IPS-18c (cell line): ENCODE data around the gene PCCA.
"Not testable (repeated sequence)": the region's sequence is repeated elsewhere in the genome, so short reads cannot be mapped to it uniquely, and the experiment has no call there.

Source experiments
- H3K4me3 ChIP-seq: 2 replicates; pipeline ENCODE4 v1.7.0; 2013; ENCODE audit warnings: low read depth, mild to moderate bottlenecking, low read length, moderate library complexity; ENCODE audit not compliant: insufficient read depth
- H3K9me3 ChIP-seq: one replicate; pipeline ENCODE4 v1.6.1; 2013; ENCODE audit warnings: mild to moderate bottlenecking, low read length, moderate library complexity; ENCODE audit not compliant: control insufficient read depth, insufficient read depth

The PCCA gene

DNA sequence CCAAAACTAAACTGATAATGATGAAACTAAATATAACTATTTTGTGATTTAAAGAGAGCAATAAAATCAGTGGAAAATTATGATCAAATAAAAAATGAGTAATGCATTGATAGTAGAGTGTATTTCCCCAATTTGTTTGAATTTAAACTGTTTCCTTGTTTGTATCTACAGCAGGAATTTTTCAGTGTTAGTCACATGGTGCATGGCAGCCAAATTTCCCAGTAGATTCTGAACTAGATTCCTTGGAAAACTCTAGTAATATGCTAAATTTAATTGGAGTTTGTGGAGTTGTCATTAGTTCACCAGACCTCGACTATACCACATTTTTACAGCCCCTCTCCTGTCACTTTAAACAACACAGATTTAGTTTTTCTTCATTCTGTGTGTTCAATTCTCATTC lies 156.2 kb downstream of the PCCA start:
- Histone ChIP-seq H3K4me3 (no peak overlapping the region), H3K9me3 (no peaks in the 10 kb centered on the region)

DNA sequence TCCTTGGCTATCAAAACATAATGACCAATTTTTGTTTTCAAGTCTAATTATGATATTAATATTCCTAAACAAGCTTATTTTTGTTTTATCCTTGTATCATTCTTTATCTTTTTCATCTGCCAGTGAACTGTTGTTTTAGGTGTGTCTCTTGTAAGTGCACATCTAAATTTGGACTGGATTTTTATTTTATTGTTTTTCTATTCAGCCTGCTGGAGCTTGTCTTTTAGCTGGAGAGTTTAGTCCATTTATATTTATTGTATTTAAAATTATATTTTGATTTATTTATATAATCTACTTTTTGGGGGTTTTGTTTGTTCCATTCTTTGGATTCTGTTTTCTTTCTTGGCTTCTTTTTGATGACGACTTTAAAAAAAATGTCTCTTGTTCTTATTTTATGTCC lies 159.0 kb downstream of the PCCA start:
- no peaks in the 10 kb centered on the region for H3K9me3 ChIP-seq

DNA sequence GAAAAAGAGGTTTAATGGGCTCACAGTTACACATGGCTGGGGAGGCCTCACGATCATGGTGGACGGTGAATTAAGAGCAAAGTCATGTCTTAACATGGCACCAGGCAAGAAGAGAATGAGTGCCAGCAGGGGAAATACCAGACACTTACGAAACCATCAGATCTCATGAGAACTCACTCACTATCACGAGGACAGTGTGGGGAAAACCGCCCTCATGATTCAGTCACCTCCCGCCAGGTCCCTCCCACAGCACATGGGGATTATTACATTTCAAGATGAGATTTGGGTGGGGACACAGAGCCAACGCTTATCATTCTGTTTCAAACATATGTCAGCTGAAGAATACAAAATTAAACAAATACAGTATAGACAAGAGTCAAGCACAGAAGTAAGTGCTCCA lies 165.1 kb downstream of the PCCA start:
- no peaks in the 10 kb centered on the region for H3K9me3 ChIP-seq
- H3K4me3 ChIP-seq = no peak overlapping the region

More for the DNA sequence above, 159.0 kb downstream of the PCCA start:
- no peak overlapping the region for H3K4me3 ChIP-seq

DNA sequence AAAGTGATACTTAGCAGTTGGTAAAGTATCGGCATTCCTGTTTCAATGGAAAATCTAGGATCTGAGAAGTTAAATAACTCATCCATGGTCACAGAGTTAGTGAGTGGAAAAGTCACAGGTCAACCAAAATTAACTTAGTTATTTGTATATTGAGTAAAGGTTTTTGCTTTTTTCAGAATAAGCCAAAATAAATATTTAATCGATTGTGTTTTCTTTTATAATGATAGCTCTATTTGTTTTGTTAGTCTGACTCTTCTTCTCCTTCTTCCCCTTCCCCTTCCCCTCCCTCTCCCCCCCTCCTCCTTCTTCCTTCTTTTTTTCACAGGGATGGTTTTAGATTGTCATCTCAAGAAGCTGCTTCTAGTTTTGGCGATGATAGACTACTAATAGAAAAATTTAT lies 173.5 kb downstream of the PCCA start:
- Histone ChIP-seq H3K4me3 (no peak overlapping the region), H3K9me3 (no peaks in the 10 kb centered on the region)

DNA sequence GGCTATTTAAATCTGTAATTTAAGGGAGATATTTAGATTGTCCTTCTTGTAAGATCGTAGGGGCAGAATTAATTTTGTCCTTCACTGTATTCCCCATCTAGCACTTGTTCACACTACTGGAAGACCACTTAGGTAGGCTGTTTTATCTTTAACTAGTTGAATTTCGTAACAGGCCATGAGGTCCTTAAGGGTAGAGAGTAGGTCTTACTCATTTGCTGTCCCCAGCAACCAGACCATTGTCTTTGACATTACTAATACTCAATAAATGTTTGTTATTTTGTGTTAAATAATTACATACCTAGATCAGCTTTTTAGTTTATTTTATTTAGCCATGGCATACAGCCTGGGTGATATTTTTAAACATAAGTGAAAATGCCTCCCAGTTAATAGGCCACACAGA lies 177.1 kb downstream of the PCCA start:
- no peak overlapping the region for H3K4me3 ChIP-seq
- no peaks in the 10 kb centered on the region for H3K9me3 ChIP-seq

DNA sequence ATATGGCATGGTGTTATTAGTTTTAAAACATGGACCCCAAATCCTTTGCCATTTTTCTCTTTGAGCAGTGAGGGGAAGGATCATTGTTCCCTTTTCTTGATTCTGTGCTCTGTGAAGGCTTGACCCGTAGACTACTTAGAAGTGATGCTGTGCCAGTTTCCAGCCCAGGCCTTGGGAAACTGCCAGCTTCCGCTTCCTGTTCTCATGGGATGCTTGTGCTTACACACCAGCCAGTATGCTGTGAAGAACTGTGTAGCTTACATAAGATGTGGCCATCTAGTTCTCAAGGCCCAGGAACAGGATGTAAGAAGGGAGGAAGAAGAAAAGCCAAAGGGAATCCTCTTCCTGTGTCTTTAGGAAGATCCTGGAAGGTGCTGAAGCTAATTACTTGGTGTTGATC lies 180.9 kb downstream of the PCCA start:
- H3K9me3 ChIP-seq = no peaks in the 10 kb centered on the region
- H3K4me3 ChIP-seq = no peak overlapping the region

DNA sequence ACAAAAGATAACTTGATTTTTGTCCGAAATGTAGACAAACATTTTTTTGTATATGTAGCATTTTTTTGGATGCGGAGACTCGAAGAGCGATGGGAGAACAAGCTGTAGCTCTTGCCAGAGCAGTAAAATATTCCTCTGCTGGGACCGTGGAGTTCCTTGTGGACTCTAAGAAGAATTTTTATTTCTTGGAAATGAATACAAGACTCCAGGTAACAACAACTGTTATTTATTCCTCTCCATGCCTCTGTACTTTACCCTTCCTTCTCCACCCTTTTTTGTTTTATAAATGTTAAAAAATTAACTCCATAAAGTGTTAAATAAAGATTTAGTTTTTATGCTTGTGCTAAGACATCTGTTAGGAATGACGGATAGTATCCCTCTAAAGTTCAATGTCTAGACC lies 184.2 kb downstream of the PCCA start:
- Histone ChIP-seq H3K4me3 (no peak overlapping the region), H3K9me3 (no peaks in the 10 kb centered on the region)

DNA sequence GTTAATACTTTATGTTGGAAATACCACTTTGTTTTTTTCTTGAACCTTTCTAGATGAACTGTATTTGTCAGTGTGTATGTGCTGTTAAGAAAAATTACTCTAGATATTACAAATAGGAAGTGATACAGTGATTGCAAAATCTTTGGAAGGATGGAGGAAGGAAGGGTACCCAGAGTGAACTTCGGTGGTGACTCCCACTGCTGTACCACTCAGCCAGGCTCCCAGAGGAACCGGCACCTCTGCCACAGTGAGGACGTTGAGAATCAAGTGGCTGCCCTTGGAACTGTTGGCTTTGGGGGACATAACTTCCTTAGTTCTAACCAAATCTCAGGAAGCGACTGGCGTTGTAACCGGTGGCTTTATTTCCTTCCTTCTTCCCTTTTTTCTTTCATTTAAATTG lies 184.7 kb downstream of the PCCA start:
- Histone ChIP-seq H3K4me3 (no peak overlapping the region), H3K9me3 (no peaks in the 10 kb centered on the region)

DNA sequence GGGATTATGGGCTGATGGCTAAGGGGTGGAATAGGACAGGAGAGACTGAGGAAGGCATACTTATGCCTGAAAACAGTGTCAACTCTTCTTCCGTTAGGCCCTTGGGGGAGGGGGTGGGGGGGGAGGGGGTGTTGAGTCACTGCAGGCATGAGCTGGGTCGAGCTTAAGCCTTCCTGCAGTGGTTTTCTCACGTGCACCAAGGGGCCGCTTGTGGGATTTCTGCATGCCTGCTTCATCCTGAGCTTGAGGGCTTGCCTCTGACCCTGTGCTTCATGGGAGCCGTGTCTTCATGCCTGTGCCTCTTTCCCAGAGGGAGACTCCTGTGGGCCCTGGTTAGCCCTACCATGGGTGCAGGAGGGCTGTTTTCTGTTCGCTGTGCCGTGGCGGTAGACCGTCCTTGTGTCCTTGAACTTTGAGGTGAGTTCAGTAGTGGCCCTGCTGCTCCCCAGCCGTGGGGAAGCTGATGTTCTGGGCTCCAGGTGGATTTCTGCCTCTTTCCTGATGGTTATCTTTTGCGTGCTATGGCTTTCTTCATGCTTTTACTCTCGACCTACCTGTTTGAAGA lies 186.1 kb downstream of the PCCA start:
- H3K9me3 ChIP-seq = no peaks in the 10 kb centered on the region
- H3K4me3 ChIP-seq = no peak overlapping the region

DNA sequence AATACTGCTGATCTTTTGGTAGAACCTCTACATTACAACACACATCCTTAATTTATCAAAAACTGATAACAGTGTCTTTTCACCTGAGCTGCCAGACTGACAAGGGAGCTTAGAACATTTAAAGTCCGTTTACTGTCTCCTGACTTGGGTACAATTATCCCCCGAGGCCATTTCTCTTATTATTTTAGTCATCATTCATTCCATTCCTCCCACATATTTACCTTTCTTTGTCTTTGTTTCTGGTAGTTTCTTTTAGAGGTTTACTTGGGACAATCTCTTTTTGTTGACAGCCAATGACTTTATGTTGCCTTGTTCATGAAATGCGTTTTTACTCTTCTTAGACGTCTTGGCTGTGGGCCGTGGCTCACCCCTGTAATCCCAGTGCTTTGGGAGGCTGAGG lies 186.9 kb downstream of the PCCA start:
- Histone ChIP-seq H3K9me3 (no peaks in the 10 kb centered on the region), H3K4me3 (no peak overlapping the region)

DNA sequence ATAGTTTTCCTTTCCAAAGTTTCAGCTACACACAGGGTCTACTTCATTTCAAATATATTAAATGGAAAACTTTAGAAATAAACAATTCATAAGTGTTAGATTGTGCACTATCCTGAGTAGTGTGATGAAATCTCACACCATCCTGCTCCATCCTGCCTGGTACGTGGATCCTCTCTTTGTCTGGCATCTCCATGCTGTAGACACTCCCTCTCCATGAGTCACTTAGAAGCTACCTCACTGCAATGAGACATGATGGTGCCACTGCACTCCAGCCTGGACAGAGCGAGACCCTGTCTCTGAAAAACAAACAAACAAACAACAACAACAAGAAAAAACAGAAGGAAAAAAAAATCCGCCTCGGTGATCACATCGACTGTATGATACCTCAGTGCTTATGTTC lies 191.8 kb downstream of the PCCA start:
- Histone ChIP-seq H3K4me3 (no peak overlapping the region), H3K9me3 (no peaks in the 10 kb centered on the region)

DNA sequence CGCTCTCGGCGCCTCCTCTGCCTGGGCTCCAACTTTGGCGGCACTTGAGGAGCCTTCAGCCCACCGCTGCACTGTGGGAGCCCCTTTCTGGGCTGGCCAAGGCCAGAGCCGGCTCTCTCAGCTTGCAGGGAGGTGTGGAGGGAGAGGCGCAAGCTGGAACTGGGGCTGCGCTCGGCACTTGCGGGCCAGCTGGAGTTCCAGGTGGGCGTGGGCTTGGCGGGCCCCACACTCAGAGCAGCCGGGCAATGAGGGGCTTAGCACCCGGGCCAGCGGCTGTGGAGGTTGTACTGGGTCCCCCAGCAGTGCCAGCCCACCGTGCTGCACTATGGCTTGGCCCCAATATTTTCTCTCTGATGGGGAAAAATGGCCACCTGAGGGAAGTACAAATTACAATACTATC lies 193.4 kb downstream of the PCCA start:
- not testable (repeated sequence) for H3K9me3 ChIP-seq, H3K4me3 ChIP-seq

DNA sequence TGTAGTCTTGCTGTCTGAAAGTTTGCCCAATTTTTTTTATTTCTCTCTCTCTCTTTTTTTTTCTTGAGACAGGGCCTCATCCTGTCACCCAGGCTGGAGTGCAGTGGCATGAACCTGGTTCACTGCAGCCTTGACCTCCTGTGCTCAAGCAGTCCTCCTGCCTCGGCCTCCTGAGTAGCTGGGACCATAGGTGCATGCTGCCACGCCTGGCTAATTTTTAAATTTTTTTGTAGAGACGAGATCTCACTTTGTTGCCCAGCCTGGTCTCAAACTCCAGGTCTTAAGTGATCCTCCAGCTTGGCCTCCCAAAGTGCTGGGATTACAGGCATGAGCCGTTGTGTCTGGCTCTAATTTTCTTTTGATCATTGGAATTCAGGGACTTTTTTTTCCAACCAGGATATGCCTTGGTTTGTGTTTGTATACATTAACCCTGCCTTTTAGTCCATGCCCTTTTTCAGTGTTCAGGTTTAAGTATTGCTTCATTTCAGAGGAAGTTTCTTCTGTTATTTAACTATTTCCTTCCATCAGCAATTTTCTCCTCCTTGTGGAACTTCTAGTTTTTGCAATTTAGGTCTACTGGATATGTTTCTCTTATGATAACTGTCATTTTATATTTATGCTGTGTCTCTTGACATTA lies 201.4 kb downstream of the PCCA start:
- no peak overlapping the region for H3K4me3 ChIP-seq
- no peaks in the 10 kb centered on the region for H3K9me3 ChIP-seq

DNA sequence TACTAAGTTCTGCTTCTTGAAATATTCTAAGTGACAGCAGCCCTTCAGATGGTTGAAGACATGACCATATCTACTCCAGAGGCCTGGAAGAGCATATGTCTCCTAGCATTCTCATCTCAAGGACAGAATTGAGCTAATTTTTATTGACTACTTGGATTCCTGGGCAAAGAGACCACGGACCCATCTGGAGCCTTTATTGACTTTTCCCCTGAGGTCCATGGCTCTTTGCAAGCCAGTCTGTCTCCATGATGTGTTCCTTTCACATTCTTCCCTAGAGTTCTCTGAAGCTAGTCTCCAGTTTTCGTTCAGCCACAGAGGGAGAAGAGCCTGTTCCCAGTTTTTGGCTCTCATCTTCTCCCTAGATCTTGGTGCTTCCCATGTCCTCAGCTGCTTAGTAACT lies 202.7 kb downstream of the PCCA start:
- Histone ChIP-seq H3K9me3 (no peaks in the 10 kb centered on the region), H3K4me3 (no peak overlapping the region)

DNA sequence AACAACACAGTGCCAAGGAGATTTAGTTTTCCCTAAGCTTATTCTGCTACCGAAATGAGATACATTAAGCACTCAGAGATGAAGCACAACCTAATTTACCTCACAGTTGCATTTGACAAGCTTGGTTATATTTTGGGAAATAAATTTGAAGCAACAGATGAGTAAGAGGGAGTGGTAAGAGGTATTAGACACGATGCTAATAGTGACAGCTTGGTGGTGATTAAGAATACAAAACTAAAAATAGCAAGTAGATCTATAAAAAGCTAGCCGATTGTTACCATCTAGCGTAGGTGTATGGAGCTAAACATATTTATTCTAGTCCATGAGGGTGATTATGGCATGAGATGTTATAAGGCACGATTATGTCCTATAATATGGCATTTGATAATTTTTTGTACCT lies 208.5 kb downstream of the PCCA start:
- Histone ChIP-seq H3K4me3 (no peak overlapping the region), H3K9me3 (no peaks in the 10 kb centered on the region)

DNA sequence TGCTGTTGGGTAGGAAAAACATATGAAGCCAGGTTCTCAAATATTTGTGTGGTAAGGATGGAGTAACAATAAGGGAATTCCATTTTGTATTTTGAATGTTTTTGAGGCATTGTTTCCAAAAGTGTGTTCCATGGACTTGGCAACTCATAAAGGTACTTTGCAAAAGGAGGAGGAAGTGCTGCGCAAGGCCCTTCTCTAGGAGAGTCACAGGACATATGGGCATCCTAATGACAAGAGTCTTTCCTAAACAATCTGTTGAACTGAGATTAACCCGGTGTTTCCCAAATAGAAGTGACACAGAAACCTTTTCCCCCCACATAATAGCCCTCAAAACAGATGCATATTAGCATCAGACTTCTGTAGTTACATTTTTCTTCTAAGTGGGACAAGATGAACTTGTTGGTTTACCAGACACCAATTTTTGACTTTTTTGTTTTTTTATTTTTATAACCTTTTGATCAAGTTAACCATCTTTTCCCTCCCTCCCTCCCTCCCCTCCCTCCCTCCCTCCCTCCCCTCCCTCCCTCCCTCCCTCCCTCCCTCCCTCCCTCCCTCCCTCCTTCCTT lies 209.3 kb downstream of the PCCA start:
- H3K9me3 ChIP-seq = no peaks in the 10 kb centered on the region
- no peak overlapping the region for H3K4me3 ChIP-seq

DNA sequence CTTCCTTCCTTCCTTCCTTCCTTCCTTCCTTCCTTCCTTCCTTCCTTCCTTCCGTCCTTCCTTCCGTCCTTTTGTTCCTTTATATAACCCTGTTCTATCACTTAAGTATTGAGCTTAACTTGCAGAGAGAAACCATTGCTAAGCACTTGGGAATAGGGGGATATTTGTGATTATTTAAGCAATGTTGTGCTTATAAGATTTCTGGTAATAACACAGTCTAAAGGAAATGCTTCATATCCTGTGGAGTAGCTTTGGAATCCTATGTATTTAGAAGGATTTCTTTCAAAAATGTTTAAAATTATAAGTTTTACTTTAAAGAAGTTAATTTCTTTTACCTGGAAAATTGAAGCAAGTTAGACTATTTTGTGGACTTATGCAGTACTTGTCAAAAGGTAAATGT lies 209.8 kb downstream of the PCCA start:
- Histone ChIP-seq H3K4me3 (no peak overlapping the region), H3K9me3 (no peaks in the 10 kb centered on the region)

DNA sequence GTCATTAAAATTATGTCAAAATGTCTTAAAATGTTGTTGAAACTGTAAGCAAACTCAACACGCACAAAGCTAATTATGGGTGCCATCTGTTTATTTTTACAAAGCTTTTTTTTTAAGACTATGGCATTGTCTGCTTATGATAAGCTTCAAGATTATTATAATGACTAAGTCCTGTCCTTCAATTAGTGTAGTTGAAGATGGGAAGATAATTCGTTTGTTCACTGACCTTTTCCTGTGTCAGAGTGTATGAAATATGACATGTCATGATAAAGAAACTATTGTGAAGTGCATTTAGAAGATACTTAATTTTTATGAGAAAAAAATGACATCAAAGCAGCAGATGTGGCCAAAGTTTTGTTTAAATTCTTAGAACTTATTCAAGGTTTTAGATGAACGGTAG lies 211.3 kb downstream of the PCCA start:
- no peak overlapping the region for H3K4me3 ChIP-seq

DNA sequence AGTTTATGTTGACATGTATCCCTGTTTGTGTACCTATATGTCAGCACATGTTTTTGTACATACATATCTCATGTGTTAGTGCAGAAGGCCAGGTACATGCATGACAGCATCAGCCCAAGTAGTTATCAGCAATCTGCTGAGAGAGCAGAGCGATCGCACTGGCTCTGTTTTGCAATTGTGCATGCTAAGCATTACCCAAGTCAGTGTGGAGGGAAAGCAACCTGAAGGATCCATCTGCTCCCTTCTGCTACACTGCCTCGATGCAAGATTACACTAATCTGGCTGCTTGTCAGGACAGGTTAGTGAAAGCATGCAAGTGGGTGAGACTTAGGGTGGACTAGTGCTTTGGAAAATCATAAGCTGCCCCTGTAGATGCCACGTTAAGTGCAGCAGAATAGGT lies 211.8 kb downstream of the PCCA start:
- H3K4me3 ChIP-seq = no peak overlapping the region
- H3K9me3 ChIP-seq = no peaks in the 10 kb centered on the region

More for the DNA sequence above, 211.3 kb downstream of the PCCA start:
- H3K9me3 ChIP-seq = no peaks in the 10 kb centered on the region
